NCI-H345 (cell line): ENCODE results near the gene TMEM91.

Experiments
- DNase-seq: peaks from one replicate; lab custom pipeline; 2025; lab: John Stamatoyannopoulos, UW

Gene TMEM91

GRCh38 chr19:41411968-41412265, 35.6 kb downstream of the TMEM91 start:
- no peak for DNase-seq

- DNase-seq = no peak
Measured at GRCh38 chr19:41412953-41413352, 36.6 kb downstream of the TMEM91 start.

GRCh38 chr19:41413947-41414346, 37.6 kb downstream of the TMEM91 start:
- DNase-seq = no peak

- no peak for DNase-seq
Measured at GRCh38 chr19:41414461-41414860, 38.1 kb downstream of the TMEM91 start.

GRCh38 chr19:41415154-41415571, 38.8 kb downstream of the TMEM91 start:
- no peak for DNase-seq

GRCh38 chr19:41416194-41416674, 39.9 kb downstream of the TMEM91 start:
- DNase-seq = no peak

GRCh38 chr19:41420101-41420880, 44.0 kb downstream of the TMEM91 start:
- no peak for DNase-seq

- no peak for DNase-seq
Measured at GRCh38 chr19:41421314-41421713, 45.0 kb downstream of the TMEM91 start.

GRCh38 chr19:41421973-41422372, 45.6 kb downstream of the TMEM91 start:
- no peak for DNase-seq

GRCh38 chr19:41422456-41422855, 46.1 kb downstream of the TMEM91 start:
- DNase-seq = no peak

GRCh38 chr19:41422955-41423354, 46.6 kb downstream of the TMEM91 start:
- no peak for DNase-seq

GRCh38 chr19:41424335-41425173, 48.2 kb downstream of the TMEM91 start:
- no peak for DNase-seq

GRCh38 chr19:41425174-41426115, 49.1 kb downstream of the TMEM91 start:
- no peak for DNase-seq

- no peak for DNase-seq
Measured at GRCh38 chr19:41426116-41426841, 49.9 kb downstream of the TMEM91 start.

- no peak for DNase-seq
Measured at GRCh38 chr19:41426952-41427646, 50.8 kb downstream of the TMEM91 start, which contains the start of gene B3GNT8. TSS of gene B3GNT8 (minus strand) at chr19:41427374. CDS start at chr19:41426778, 596 bp downstream.

GRCh38 chr19:41427647-41428480, 51.5 kb downstream of the TMEM91 start:
- DNase-seq = no peak

GRCh38 chr19:41428481-41428859, 52.1 kb downstream of the TMEM91 start:
- DNase-seq = no peak

GRCh38 chr19:41430922-41431321, 54.6 kb downstream of the TMEM91 start:
- DNase-seq = no peak

GRCh38 chr19:41431426-41432386, 55.4 kb downstream of the TMEM91 start:
- DNase-seq = no peak
